ENCODE results near the gene MAP3K10. TPM values are rescaled to one million over a fixed set of nuclear protein-coding genes. Genes with fewer than 3 reads are reported as not detected.

MAP3K10 gene
- total and polyA plus RNA-seq, 9 of the 15 experiments (the other 6 are each of a cell fraction or from before 2014, with no cell fraction given): 0.01 to 8.0 (median 2.7) TPM; not detected in 1

- peaks cover 0 to 6% of the 10 kb centered on the region in 2 experiments; a peak in 2 of 5 replicates for H3K27me3 ChIP-seq (ENCODE audit: control insufficient read depth in 2 of 2, insufficient read depth in 2 of 2, low read length in 2 of 2)
- intact Hi-C loops (cut with micrococcal nuclease): no loop called here
- no peak overlapping the region for H3K4me2 ChIP-seq (ENCODE audit: insufficient read depth, low read length)
- H2AFZ ChIP-seq (ENCODE audit: low read depth, low read length): no peak overlapping the region
- 22% methylated on average over 4 of the region's 4 CpGs for WGBS (ENCODE audit: insufficient coverage, low coverage, missing lambda C conversion rate)
- H3K9ac ChIP-seq (ENCODE audit: insufficient read depth in 1 of 2, low read depth in 2 of 2, low read length in 2 of 2): no peak overlapping the region
- H3K4me1 ChIP-seq (replicated peaks in 1 of 2; ENCODE audit: control insufficient read depth in 2 of 2, insufficient read depth in 2 of 2, low read length in 2 of 2): peaks cover 4 to 13% of the 10 kb centered on the region in 2 experiments; a peak in 4 of 5 replicates
- no TSS peak for BruUV-seq (replicated peaks)
- H3K4me3 ChIP-seq: no peak overlapping the region
- FAIRE-seq: no peak
- H3K36me3 ChIP-seq (ENCODE audit: control insufficient read depth, insufficient read depth, low read length): no peaks in the 10 kb centered on the region
- no peak for DNase-seq (ENCODE audit: extremely low read depth in 1 of 4, low spot score in 3 of 4)
- H3K9me1 ChIP-seq (ENCODE audit: control insufficient read depth, insufficient read depth, low read length): no peaks in the 10 kb centered on the region
- ChIA-PET POLR2A (no interaction called here), CTCF (ENCODE audit: low intra/inter-chr PET ratio) (no interaction called here)
- ATAC-seq: no peak
- in situ Hi-C loops (cut with MboI): no loop called here
- no peaks in the 10 kb centered on the region for H3K79me2 ChIP-seq (ENCODE audit: control insufficient read depth, insufficient read depth, low read length)
- TF ChIP-seq TCF7L2 (IDR thresholded peaks at IDR 0.05; ENCODE audit: low read depth, low read length) (no peak), ZNF347 (CRISPR knock-in tag; IDR thresholded peaks at IDR 0.05; ENCODE audit: low read depth) (no peak), ZNF140 (CRISPR knock-in tag; IDR thresholded peaks at IDR 0.05) (no peak), TCF3 (CRISPR knock-in tag; IDR thresholded peaks at IDR 0.05) (no peak), WHSC1 (IDR thresholded peaks at IDR 0.05; ENCODE audit: low read length) (no peak), ZNF436 (CRISPR knock-in tag; IDR thresholded peaks at IDR 0.05) (no peak), ZNF511 (CRISPR knock-in tag; IDR thresholded peaks at IDR 0.05) (no peak), ZBTB11 (CRISPR knock-in tag; IDR thresholded peaks at IDR 0.05) (no peak), FOXA3 (CRISPR knock-in tag; conservative IDR thresholded peaks at IDR 0.05 in 1 of 2, IDR thresholded peaks at IDR 0.05 in 1 of 2) (no peak), POLR2AphosphoS2 (IDR thresholded peaks at IDR 0.05; ENCODE audit: low read length) (no peak), ZNF253 (CRISPR knock-in tag; conservative IDR thresholded peaks at IDR 0.05) (no peak), PTTG1 (tag; IDR thresholded peaks at IDR 0.05; ENCODE audit: low read depth) (no peak), EHMT2 (IDR thresholded peaks at IDR 0.05) (no peak), EWSR1 (IDR thresholded peaks at IDR 0.05; ENCODE audit: borderline replicate concordance, low read depth, partially characterized antibody) (no peak), SRF (CRISPR knock-in tag; IDR thresholded peaks at IDR 0.05) (no peak), ZKSCAN1 (IDR thresholded peaks at IDR 0.05; ENCODE audit: low read depth, low read length) (no peak), SMARCE1 (IDR thresholded peaks at IDR 0.05) (no peak)
- H4K20me1 ChIP-seq (replicated peaks; ENCODE audit: control insufficient read depth, insufficient read depth, low read length): no peaks in the 10 kb centered on the region
- H3K27ac ChIP-seq (ENCODE audit: extremely low read depth, low read depth, low read length): no peak overlapping the region
- no peaks in the 10 kb centered on the region; the same call in 1 of the 2 replicates for H3K9me3 ChIP-seq (replicated peaks; ENCODE audit: control insufficient read depth, insufficient read depth, low read depth, low read length)
Measured at GRCh38 chr19:40174092-40174491, 17.1 kb upstream of the MAP3K10 start.

All from K562 (cell line).